Endothelial cell (in vitro differentiated cells): ENCODE data around the gene RUNX2. TPM values are rescaled to one million over a fixed set of nuclear protein-coding genes. Genes with fewer than 3 reads are reported as not detected.

ENCODE experiments used
- DNase-seq: peaks from one replicate; pipeline ENCODE4 v3.0.0; 2021; ENCODE audit warnings: low spot score
- H3K27ac Mint-ChIP-seq: one replicate; pipeline ENCODE4 v1.8.0; 2021; ENCODE audit warnings: mixed read lengths, inconsistent platforms; ENCODE audit not compliant: unreplicated experiment
- H3K27me3 Mint-ChIP-seq: one replicate; pipeline ENCODE4 v1.8.0; 2021; ENCODE audit warnings: mild to moderate bottlenecking, moderate library complexity, mixed read lengths, inconsistent platforms; ENCODE audit not compliant: unreplicated experiment
- H3K36me3 Mint-ChIP-seq: one replicate; pipeline ENCODE4 v1.8.0; 2021; ENCODE audit warnings: mild to moderate bottlenecking, low read depth, mixed read lengths, inconsistent platforms; ENCODE audit not compliant: unreplicated experiment
- H3K4me1 Mint-ChIP-seq: one replicate; pipeline ENCODE4 v1.8.0; 2021; ENCODE audit warnings: mild to moderate bottlenecking, mixed read lengths, inconsistent platforms; ENCODE audit not compliant: unreplicated experiment
- H3K4me3 Mint-ChIP-seq: one replicate; pipeline ENCODE4 v1.8.0; 2021; ENCODE audit warnings: mild to moderate bottlenecking, mixed read lengths, inconsistent platforms; ENCODE audit not compliant: unreplicated experiment
- H3K9me3 Mint-ChIP-seq: one replicate; pipeline ENCODE4 v1.8.0; 2021; ENCODE audit warnings: mixed read lengths, inconsistent platforms; ENCODE audit not compliant: unreplicated experiment
- CTCF ChIP-seq: fragments of 200-600 bp; sonication (generic); IDR thresholded peaks from one replicate; pipeline ENCODE4 v1.5.0; 2021; ENCODE audit warnings: antibody characterized with exemption; ENCODE audit not compliant: unreplicated experiment
- total RNA-seq: library from RNA; stranded (reverse); fragmentation: NEBNext Ultra II Directional; extraction: Animal tissue kit (Norgen Biotek cat#: 25700); gene quantifications from one replicate; pipeline ENCODE4 v1.2.1, GENCODE V29; 2021; ENCODE audit not compliant: unreplicated experiment

The RUNX2 gene
- total RNA-seq, 1 donor from 2014 or later, result 1.8 TPM

- H3K27ac Mint-ChIP-seq, result peak overlapping the region; percentile 99
- H3K4me1 Mint-ChIP-seq, result peaks cover 19% of the 10 kb centered on the region
- peaks cover 9% of the 10 kb centered on the region for H3K27me3 Mint-ChIP-seq
- no peaks in the 10 kb centered on the region for H3K9me3 Mint-ChIP-seq
- DNase-seq, result no peak
- no peaks in the 10 kb centered on the region for H3K36me3 Mint-ChIP-seq
- peak overlapping the region; percentile 99 for H3K4me3 Mint-ChIP-seq
- no peak for TF ChIP-seq CTCF
Observed at GRCh38 chr6:45377043-45377553, 49.0 kb downstream of the RUNX2 start.

GRCh38 chr6:45377554-45378333, 49.6 kb downstream of the RUNX2 start, which contains the start of gene SUPT3H:
Gene SUPT3H, minus strand, starts transcription at chr6:45377934.
- peak within 1 kb of the TSS; percentile 99 for H3K27ac Mint-ChIP-seq

GRCh38 chr6:45378334-45378926, 50.3 kb downstream of the RUNX2 start:
- no peak for TF ChIP-seq CTCF
- H3K36me3 Mint-ChIP-seq, result no peaks in the 10 kb centered on the region
- H3K27me3 Mint-ChIP-seq, result peaks cover 9% of the 10 kb centered on the region
- H3K9me3 Mint-ChIP-seq, result no peaks in the 10 kb centered on the region
- H3K4me3 Mint-ChIP-seq, result peak overlapping the region; percentile 99
- no peak for DNase-seq
- H3K4me1 Mint-ChIP-seq, result peaks cover 19% of the 10 kb centered on the region
- peak overlapping the region; percentile 99 for H3K27ac Mint-ChIP-seq

More at GRCh38 chr6:45377554-45378333, 49.6 kb downstream of the RUNX2 start, which contains the start of gene SUPT3H:
- H3K27me3 Mint-ChIP-seq, result peaks cover 9% of the 10 kb centered on the region
- H3K4me1 Mint-ChIP-seq, result peaks cover 19% of the 10 kb centered on the region
- TF ChIP-seq CTCF, result no peak
- H3K9me3 Mint-ChIP-seq, result no peaks in the 10 kb centered on the region
- DNase-seq, result peak; percentile 95
- H3K36me3 Mint-ChIP-seq, result no peaks in the 10 kb centered on the region
- H3K4me3 Mint-ChIP-seq, result peak within 1 kb of the TSS; percentile 99

GRCh38 chr6:45382391-45382790, 54.3 kb downstream of the RUNX2 start:
- Mint-ChIP-seq H3K4me3 (no peak overlapping the region), H3K27ac (no peak overlapping the region), H3K4me1 (peaks cover 9% of the 10 kb centered on the region), H3K36me3 (no peaks in the 10 kb centered on the region), H3K27me3 (peaks cover 4% of the 10 kb centered on the region), H3K9me3 (no peaks in the 10 kb centered on the region)
- TF ChIP-seq CTCF, result no peak
- DNase-seq, result no peak

GRCh38 chr6:45386501-45386900, 58.4 kb downstream of the RUNX2 start:
- H3K27me3 Mint-ChIP-seq, result no peaks in the 10 kb centered on the region
- H3K4me1 Mint-ChIP-seq, result no peaks in the 10 kb centered on the region
- TF ChIP-seq CTCF, result no peak
- H3K9me3 Mint-ChIP-seq, result no peaks in the 10 kb centered on the region
- no peak overlapping the region for H3K4me3 Mint-ChIP-seq
- H3K36me3 Mint-ChIP-seq, result no peaks in the 10 kb centered on the region
- no peak for DNase-seq
- no peak overlapping the region for H3K27ac Mint-ChIP-seq
